Kidney tubule cell (primary cell): Measurements from ENCODE around the gene DISC1.
"Not testable (repeated sequence)": the region's sequence is repeated elsewhere in the genome, so short reads cannot be mapped to it uniquely, and the experiment has no call there.

ENCODE experiments used
- DNase-seq: peaks from one replicate; pipeline ENCODE4 v3.0.0-alpha.2; 2018; ENCODE audit warnings: low spot score

DISC1 gene

GRCh38 chr1:231668826-231669225, 42.2 kb downstream of the DISC1 start:
- no peak for DNase-seq

GRCh38 chr1:231669864-231670621, 43.5 kb downstream of the DISC1 start:
- not testable (repeated sequence) for DNase-seq

GRCh38 chr1:231670755-231671154, 44.2 kb downstream of the DISC1 start:
- DNase-seq = no peak

GRCh38 chr1:231674575-231674974, 48.0 kb downstream of the DISC1 start:
- DNase-seq = no peak

GRCh38 chr1:231676487-231676886, 49.9 kb downstream of the DISC1 start:
- no peak for DNase-seq

GRCh38 chr1:231677442-231677841, 50.9 kb downstream of the DISC1 start:
- DNase-seq = no peak

GRCh38 chr1:231678011-231678432, 51.4 kb downstream of the DISC1 start:
- DNase-seq = no peak

- peak; percentile 24 for DNase-seq
Measured at GRCh38 chr1:231679109-231679508, 52.5 kb downstream of the DISC1 start.

GRCh38 chr1:231681006-231681405, 54.4 kb downstream of the DISC1 start:
- DNase-seq = no peak

GRCh38 chr1:231682779-231683178, 56.2 kb downstream of the DISC1 start:
- no peak for DNase-seq

GRCh38 chr1:231683439-231684165, 57.0 kb downstream of the DISC1 start:
- DNase-seq = no peak

GRCh38 chr1:231684356-231685244, 58.0 kb downstream of the DISC1 start:
- DNase-seq = no peak

- DNase-seq = no peak
Measured at GRCh38 chr1:231686384-231686783, 59.8 kb downstream of the DISC1 start.

GRCh38 chr1:231688989-231689388, 62.4 kb downstream of the DISC1 start:
- DNase-seq = no peak

GRCh38 chr1:231690059-231690458, 63.5 kb downstream of the DISC1 start:
- no peak for DNase-seq

- peak; percentile 39 for DNase-seq
Measured at GRCh38 chr1:231691618-231692259, 65.1 kb downstream of the DISC1 start.

- DNase-seq = no peak
Measured at GRCh38 chr1:231693361-231694074, 66.9 kb downstream of the DISC1 start.

GRCh38 chr1:231694075-231694431, 67.5 kb downstream of the DISC1 start:
- DNase-seq = no peak

- DNase-seq = no peak
Measured at GRCh38 chr1:231694465-231695077, 68.0 kb downstream of the DISC1 start.

GRCh38 chr1:231695439-231696255, 69.1 kb downstream of the DISC1 start:
- DNase-seq = no peak
